Ovary (tissue), 3 donors: ENCODE data around the gene FRYL.

Experiments used
- POLR2A ChIP-seq: fragments of 450-650 bp; IDR thresholded peaks from one replicate; pipeline ENCODE4 v1.6.1; 2017; ENCODE audit warnings: antibody characterized with exemption, mild to moderate bottlenecking, moderate library complexity
- TF ChIP-seq, protein P1 (sequence below), 3 donors: fragments of 450-650 bp in 2 of 3; fragments of 200-600 bp in 1 of 3; IDR thresholded peaks; one replicate each; pipeline versions ENCODE4 v1.5.1 to v1.8.0; 2016 to 2022; ENCODE audit warnings: antibody characterized with exemption in 3 of 3, mild to moderate bottlenecking in 1 of 3
- donor health status: DM: no; HTN: no; CAD: no.

- TF ChIP-seq, protein P1, sequence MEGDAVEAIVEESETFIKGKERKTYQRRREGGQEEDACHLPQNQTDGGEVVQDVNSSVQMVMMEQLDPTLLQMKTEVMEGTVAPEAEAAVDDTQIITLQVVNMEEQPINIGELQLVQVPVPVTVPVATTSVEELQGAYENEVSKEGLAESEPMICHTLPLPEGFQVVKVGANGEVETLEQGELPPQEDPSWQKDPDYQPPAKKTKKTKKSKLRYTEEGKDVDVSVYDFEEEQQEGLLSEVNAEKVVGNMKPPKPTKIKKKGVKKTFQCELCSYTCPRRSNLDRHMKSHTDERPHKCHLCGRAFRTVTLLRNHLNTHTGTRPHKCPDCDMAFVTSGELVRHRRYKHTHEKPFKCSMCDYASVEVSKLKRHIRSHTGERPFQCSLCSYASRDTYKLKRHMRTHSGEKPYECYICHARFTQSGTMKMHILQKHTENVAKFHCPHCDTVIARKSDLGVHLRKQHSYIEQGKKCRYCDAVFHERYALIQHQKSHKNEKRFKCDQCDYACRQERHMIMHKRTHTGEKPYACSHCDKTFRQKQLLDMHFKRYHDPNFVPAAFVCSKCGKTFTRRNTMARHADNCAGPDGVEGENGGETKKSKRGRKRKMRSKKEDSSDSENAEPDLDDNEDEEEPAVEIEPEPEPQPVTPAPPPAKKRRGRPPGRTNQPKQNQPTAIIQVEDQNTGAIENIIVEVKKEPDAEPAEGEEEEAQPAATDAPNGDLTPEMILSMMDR (IDR thresholded peaks at IDR 0.05), result no peak
- TF ChIP-seq POLR2A, result no peak
Observed at GRCh38 chr4:48779095-48779997, 733 bp downstream of the FRYL start.
